BJ (cell line): ENCODE measurements around the gene MCTP1. TPM values are rescaled to one million over a fixed set of nuclear protein-coding genes. Genes with fewer than 3 reads are reported as not detected.

Source experiments
- CTCF ChIA-PET: fragments of 350-600 bp; formaldehyde crosslinking; extraction: SDS; loops from one replicate; lab custom pipeline; 2021; ENCODE audit warnings: antibody characterized with exemption, inconsistent platforms; lab: Yijun Ruan, JAX
- POLR2A ChIA-PET: fragments of 300-600 bp; sonication (Branson Sonifier 250); formaldehyde crosslinking; extraction: SDS; loops from one replicate; lab custom pipeline; 2021; ENCODE audit warnings: antibody characterized with exemption; lab: Charles Lee
- DNase-seq: peaks from one replicate; pipeline ENCODE4 v3.0.0-alpha.2; 2011; ENCODE audit warnings: low read depth
- H3K27me3 ChIP-seq: 2 replicates; pipeline ENCODE4 v1.6.0; 2011; ENCODE audit warnings: low read length; ENCODE audit not compliant: control insufficient read depth, insufficient read depth
- H3K36me3 ChIP-seq: 2 replicates; pipeline ENCODE4 v1.5.1; 2011; ENCODE audit warnings: low read length; ENCODE audit not compliant: control insufficient read depth, insufficient read depth
- H3K4me3 ChIP-seq: 2 replicates; pipeline ENCODE4 v1.5.1; 2011; ENCODE audit warnings: low read depth, mild to moderate bottlenecking, control low read depth, low read length
- CTCF ChIP-seq: IDR thresholded peaks from 2 replicates; pipeline ENCODE4 v1.5.1; 2011; ENCODE audit warnings: low read depth, mild to moderate bottlenecking, control low read depth, inconsistent platforms, low read length, moderate library complexity; ENCODE audit not compliant: insufficient read depth
- polyA plus RNA-seq: library from polyadenylated mRNA; depleted of rRNA; stranded (reverse); fragments of >200 nt; gene quantifications from 2 replicates; pipeline ENCODE4 v1.2.3, GENCODE V29; 2011

Gene MCTP1
- polyA plus RNA-seq, 1 experiment, result 0.02 TPM

DNA sequence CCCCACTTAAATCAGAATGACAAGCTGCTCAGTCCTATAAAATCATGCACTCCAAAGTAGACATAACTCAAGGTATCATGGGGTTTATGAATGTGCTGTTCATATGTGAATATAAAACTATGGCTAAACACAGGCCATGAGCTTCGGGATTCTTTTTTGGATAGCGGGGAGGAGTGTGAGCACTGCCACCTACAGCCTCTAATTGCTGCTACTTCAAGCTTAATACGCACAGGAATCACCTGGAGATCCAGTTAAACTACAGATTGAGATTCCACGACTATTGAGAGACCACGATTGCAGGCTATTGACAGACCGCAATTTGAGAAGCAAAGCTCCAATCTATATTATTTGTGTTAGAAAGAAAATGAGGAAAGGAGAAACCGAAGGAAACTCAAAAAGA, 231.6 kb downstream of the MCTP1 start:
- Histone ChIP-seq H3K4me3 (no peak overlapping the region), H3K27me3 (no peaks in the 10 kb centered on the region), H3K36me3 (no peaks in the 10 kb centered on the region)
- ChIA-PET CTCF (interaction anchor here (0.7 to 0.8 kb wide), 2 partner anchors 36 to 718 kb away, joined by 3 read pairs; no protein-coding TSS in a partner anchor), POLR2A (no interaction called here)
- no peak for DNase-seq
- no peak for TF ChIP-seq CTCF

DNA sequence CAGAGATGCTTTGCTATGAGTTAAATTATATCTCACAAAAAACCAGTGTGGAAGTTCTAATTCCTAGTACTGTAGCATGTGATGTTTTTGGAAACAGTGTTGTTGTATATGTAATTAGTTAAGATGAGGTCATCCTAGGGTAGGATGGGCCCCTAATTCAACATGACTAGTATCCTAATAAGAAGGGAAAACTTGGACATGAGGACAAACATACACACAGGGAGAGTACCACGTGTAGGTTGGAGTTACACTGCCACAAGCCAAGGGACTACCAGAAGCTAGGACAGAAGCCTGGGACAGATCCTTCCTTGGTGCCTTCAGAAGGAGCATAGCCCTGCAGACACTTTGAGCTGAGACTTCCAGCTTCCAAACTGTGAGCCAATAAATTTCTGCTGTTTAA, 234.2 kb downstream of the MCTP1 start:
- no peak for TF ChIP-seq CTCF
- no peaks in the 10 kb centered on the region for H3K27me3 ChIP-seq
- ChIA-PET POLR2A (no interaction called here), CTCF (no interaction called here)
- no peak for DNase-seq
- H3K4me3 ChIP-seq, result no peak overlapping the region
- H3K36me3 ChIP-seq, result no peaks in the 10 kb centered on the region

- no peaks in the 10 kb centered on the region for H3K36me3 ChIP-seq
- no peak for DNase-seq
- ChIA-PET POLR2A (no interaction called here), CTCF (no interaction called here)
- H3K27me3 ChIP-seq, result no peaks in the 10 kb centered on the region
- TF ChIP-seq CTCF, result no peak
- H3K4me3 ChIP-seq, result no peak overlapping the region
Observed at GRCh38 chr5:95048628-95049027, 236.3 kb downstream of the MCTP1 start.

GRCh38 chr5:95045181-95045965, 239.5 kb downstream of the MCTP1 start:
- H3K36me3 ChIP-seq, result no peaks in the 10 kb centered on the region
- no peak overlapping the region for H3K4me3 ChIP-seq
- no peak for DNase-seq
- H3K27me3 ChIP-seq, result no peaks in the 10 kb centered on the region
- POLR2A ChIA-PET, result no interaction called here
- CTCF ChIA-PET, result no interaction called here
- TF ChIP-seq CTCF, result no peak

DNA sequence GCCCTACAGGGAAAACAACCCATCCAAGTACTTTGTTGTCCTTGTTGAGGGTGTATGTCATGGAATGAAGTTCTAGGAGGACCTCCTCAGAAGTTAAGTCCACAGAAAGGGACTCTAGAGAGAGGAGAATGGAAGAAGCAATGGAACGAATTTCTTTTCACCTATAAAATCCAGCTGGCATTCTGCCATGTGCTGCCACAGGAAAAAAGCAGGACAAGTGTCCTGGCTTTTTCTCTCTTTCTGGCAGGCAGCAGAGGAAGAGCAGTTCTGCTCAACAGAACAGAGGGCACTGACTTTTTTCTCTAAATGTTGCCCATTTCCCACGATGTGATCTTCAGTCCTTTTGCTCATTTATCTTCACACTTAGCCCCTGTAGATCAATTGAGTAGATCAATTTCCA, 240.8 kb downstream of the MCTP1 start:
- H3K27me3 ChIP-seq, result no peaks in the 10 kb centered on the region
- DNase-seq, result no peak
- TF ChIP-seq CTCF, result no peak
- ChIA-PET POLR2A (no interaction called here), CTCF (no interaction called here)
- H3K36me3 ChIP-seq, result no peaks in the 10 kb centered on the region
- H3K4me3 ChIP-seq, result no peak overlapping the region
